Hindlimb muscle (tissue), 1 donor: ENCODE measurements around the gene DHX8. TPM values are rescaled to one million over a fixed set of nuclear protein-coding genes. Genes with fewer than 3 reads are reported as not detected.
"Not testable (repeated sequence)": the region's sequence is repeated elsewhere in the genome, so short reads cannot be mapped to it uniquely, and the experiment has no call there.

Experiments
- DNase-seq: peaks from one replicate; pipeline ENCODE4 v3.0.0-alpha.2; 2013
- polyA plus RNA-seq: library from polyadenylated mRNA; unstranded; fragments of 120-200 nt; gene quantifications from one replicate; pipeline ENCODE4 v1.2.1, GENCODE V29; 2013; ENCODE audit not compliant: insufficient read length

The DHX8 gene
- polyA plus RNA-seq: 27.0 TPM

DNA sequence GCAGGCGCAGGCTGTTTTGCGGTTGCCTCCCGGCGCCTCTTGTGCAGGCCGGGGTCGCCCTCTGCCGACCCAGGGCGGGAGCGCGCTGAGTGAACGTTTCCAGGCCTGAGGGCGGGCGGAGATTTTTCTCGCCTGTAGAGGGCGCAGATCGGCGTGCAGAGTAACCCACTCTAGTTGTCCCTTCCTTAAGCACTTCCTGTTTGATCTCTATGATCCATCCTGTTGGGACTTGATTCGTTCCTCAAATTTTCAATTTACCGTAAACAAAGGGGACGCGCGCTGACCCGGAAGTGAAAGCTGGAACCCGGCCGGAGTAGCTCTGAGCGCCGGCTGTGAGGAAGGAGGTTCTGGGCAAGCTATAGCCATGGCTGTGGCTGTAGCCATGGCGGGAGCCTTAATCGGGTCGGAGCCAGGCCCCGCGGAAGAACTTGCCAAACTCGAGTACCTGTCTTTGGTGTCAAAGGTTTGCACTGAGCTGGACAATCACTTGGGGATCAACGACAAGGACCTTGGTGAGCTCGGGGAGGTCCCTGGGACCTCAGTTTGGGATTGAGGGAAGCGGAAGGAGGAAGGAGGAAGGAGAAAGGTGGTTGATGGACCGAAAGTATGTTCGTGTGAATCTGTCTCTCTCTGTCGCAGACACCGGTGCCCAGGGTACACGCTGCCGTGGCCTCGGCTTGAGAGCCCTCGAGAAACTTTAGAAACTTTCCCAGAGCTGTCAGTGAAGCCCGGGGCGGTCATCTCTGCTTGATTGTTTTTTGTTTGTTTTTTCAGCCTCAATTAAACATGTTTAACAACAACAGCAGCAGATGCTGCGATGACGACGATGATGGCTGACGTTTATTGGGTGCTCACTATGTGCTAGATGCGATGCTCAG lies at the start of gene DHX8:
Gene DHX8 (plus strand): TSS at position 302 of the 878 bp plus-strand sequence. CDS start 63 bp downstream, at position 365.
- peak; percentile 99 for DNase-seq

DNA sequence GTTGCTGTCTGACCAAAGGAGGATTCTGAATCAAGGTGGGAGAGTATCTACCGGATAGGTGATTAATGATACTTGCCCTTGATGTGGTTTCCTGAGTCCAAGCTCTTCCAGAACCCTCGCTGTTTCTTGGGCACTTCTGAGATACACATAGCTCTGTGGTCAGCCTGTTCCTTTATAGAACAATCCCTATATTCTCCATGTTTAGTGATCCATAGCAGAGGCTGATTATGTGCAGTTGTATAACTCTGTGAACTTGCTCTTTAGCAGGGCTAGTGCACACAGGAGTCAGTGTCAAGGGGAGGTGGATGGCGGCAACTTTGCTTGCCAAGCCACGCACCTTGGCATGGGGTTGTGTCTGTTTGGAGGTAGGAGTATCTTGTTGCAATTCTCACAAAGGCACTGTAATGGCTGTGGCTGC lies 48.9 kb upstream of the DHX8 start:
- DNase-seq: no peak

DNA sequence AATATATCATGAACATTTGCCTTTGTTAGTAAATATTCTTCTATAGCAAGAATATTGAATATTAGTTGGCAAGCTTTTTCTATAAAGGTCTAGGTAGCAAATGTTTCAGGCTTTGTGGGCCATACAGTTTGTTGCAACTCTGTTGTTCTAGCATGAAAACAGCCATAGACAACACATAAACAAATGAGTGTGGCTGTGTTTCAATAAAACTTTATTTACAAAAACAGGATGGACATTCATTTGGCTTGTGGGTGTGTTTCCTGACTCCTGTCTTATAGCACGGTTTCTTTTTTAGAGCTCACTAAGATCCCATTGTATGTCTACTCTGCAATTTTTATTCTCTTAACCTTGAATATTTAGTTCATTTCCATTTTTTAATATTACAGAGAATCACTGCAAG lies 46.0 kb upstream of the DHX8 start:
- no peak for DNase-seq

DNA sequence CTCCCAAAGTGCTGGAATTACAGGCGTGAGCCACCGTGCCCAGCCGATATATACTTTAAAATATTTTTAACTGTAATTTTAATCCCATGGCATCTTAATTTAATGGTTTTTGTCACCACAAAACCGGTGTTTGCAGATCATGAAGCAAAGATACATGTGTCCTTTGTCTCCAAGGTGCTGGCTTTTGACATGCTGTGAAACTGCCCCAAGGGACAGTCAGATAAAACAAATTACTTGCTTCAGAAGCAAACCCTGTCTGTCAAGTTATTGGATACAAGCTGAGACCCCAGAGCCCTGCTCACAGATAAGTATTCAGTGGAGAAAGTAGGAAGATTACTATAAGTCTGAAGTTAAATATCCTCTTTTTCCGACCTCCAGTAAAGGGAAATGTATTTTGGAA lies 45.1 kb upstream of the DHX8 start:
- no peak for DNase-seq

DNA sequence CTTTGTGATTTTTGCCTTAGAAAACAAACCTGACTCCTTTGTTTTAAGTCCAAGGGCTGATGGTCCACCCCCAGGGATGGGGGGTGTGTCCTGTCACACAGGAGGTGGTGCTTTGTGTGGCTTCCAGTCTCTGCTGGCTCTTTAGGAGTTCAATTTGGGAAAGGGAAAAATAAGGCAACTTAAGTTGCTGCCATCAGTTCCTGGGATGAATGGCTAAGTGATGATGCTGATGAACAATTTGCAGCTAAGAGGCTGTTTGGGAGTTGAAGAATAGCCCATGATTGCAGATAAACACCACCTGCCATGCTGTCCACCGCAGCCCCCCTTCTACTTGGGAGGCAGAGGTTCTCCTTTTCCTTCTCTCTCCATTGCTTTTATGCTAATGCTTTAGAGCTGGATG lies 44.7 kb upstream of the DHX8 start:
- DNase-seq: no peak

DNA sequence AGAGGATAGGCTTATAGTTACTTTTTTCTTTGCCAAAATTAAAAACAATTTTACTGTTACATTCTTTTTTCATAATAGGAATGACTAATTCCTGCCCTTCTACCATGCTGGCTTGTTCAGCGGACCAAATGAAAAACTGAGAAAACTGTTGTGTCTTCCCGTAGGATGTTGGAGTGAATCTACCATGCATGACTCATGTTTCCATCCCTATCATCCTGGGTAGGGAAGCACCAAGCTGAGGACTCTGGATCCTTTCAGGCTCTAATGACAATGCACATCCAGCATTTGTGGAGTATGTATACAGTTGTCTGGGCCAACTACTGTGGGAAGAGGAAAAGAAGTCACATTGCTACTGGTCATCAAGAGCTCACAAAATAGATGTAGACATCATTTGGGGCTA lies 41.1 kb upstream of the DHX8 start:
- DNase-seq: no peak

DNA sequence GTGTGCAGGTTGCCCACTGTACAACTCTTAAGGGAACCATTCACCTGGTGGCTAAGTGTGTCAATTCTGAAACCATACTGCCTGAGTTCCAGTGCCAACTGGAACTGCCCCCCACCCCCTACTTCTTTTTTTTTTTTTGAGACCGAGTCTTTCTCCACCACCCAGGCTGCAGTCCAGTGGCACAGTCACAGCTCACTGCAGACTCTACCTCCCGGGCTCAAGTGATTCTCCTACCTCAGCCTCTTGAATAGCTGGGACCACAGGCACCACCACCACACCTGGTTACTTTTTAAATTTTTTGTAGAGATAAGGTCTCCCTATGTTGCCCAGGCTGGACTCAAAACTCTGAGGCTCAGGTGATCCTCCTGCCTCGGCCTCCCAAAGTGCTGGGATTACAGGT lies 40.4 kb upstream of the DHX8 start:
- DNase-seq: no peak

DNA sequence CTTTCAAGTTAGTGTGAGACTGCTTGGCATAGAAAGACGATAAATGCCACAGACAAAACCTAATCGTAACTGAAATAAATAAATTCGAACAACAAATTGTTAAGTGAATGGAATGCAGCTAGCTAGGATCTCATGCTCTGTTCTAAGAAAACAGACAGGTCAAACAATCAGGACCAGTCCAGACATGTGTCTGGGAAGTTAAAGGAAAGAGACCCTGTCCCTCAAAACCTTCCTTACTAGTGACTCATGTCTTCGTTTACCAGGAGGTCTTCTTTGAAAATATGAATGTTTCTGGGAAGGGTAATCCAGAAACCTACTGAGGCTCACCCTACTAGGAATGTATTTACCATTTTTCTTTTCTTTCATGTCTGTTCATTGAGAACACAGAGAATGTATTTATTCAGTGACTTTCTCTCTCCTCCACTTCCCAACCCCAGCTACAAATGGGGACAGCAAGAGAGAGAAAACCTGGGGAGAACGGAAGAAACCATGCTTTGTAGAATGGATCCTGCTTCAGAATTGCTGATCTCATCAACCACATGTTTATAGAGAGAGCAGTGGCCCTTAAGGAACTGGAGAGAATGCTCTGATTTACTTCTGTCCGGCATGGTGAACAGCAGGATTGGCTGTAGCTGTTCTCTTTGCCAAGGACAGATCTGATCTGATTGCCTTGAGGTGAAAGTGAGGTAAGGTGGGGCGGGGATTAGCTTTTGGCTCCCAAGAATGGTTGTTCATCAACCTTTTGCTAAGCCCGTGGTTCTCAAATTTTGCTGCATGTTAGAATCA lies 39.4 kb upstream of the DHX8 start:
- DNase-seq: no peak

DNA sequence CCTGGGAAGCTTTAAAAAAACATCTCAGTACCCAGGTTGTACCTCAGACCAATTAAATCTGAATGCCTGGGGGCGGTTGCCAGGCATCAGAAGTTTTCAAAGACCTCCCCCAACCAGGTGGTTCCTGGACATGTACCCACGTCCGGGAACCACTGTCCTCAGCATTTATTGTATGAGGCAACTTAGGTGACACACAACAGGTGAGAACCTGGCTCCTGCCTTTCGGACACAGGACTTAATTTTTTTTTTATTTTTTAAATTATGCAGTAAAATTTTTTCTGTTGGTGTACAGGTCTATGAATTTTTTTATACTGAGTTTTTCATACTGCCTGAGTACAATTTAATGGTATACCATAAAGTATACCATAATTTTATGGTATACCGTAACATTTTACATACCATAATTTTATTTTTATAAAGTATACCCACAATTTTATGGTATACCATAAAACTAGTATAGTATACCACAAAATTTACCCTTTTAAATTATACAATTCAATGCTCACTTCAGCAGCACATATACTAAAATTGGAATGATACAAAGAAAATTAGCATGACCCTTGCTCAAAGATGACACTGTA lies 38.7 kb upstream of the DHX8 start:
- DNase-seq: no peak

DNA sequence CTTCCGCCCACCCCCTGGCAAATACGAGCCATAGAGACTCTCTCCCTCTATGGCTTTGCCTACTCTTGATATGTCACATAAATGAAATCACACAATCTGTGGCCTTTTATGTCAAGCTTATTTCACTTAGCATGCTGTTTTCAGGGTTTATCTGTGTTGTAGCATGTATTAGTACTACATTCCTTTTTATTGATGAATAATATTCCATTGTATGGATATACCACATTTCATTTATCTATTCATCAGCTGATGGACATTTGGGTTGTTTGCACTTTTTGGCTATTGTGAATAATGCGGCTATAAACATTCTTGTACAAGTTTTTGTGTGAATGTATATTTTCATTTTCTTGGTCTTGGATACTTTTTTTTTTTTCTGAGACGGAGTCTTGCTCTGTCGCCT lies 37.0 kb upstream of the DHX8 start:
- no peak for DNase-seq

DNA sequence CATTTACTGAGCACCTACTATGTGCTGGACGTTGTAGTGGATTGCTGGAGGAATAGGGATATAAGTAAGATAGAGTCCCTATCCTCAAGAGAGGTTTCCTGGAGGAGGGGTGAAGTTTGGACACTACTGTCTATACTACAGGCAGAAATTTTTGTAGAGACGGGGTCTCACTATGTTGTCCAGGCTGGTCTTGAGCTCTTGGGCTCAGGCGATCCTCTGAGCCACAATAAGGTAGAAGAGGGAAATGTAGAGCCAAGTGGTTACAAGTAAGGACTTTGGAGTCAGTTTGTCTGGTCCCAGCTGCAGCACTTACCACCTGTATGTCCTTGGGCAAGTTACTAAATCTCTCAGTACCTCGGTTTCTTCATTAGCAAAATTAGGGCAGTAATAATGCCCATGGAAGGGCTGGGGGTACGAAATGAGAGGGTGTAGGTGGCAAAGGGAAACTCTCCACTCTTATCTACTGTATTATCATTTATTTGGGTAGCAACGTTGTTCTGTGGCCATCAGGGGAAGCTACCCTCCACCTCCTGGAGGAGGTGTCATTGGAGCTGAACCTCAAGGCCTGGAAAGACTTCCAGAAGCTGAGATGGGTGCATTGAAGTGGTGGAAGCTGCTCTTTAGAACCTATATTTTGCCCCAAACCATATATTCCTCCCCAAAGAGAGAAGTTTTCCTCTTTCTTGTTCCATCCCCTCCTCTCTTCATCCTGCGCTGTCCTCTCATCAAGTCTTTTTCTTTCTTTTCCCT lies 34.9 kb upstream of the DHX8 start:
- DNase-seq: no peak

DNA sequence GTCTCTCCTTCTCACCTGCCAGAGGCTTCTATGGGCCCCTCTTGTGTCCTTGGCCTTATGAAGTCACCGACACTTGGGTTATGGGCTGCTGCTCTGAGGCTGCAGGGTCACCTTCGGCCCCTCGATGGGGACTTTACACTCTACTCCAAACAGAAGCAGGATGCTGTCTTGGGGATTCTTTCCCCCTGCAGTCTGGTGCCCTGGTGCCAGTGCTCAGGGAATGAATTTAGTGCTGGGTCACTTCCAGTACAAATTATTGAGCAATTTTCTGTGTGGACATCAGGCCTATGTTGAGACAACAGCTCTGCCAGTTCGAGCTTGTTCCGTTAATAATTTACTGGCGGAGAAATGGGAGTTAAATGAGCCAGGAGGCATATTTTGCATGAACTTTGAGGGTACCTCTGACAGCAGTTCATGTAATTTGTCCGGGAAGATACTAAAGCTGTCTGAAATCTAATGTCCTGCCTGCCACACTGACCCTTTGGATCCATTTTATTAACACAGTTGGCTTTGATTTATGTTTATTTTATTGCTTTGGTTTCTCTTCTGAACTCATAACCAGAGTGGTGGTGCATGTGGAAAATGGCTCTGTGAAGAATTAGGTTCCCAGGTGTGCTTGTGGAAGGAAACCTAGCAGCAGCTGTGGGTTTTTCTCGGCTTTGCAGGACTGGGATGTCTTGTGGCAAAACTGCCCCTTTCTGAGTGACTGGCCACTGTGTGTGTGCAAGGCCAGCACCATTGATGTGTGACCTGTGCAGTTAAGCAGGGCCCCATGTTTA lies 34.1 kb upstream of the DHX8 start:
- DNase-seq: no peak

DNA sequence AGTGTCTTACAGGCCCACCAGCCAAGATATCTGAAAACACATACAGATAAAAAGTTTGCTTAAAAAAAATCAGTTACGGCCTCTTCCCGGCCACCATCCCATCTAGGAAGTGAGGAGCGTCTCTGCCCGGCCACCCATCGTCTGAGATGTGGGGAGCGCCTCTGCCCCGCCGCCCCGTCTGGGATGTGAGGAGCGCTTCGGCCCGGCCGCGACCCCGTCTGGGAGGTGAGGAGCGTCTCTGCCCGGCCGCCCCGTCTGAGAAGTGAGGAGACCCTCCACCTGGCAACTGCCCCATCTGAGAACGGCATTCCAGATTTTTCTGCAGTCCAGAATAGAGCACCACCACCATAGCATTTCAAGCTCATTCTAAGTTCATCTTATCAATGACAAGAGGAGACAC lies 33.0 kb upstream of the DHX8 start:
- DNase-seq: not testable (repeated sequence)

DNA sequence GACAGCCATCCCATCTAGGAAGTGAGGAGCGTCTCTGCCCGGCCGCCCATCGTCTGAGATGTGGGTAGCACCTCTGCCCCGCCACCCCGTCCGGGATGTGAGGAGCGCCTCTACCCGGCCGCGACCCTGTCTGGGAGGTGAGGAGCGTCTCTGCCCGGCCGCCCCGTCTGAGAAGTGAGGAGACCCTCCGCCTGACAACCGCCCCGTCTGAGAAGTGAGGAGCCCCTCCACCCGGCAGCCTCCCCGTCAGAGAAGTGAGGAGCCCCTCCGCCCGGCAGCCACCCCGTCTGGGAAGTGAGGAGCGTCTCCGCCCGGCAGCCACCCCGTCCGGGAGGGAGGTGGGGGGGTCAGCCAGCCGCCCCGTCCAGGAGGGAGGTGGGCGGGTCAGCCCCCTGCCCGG lies 32.0 kb upstream of the DHX8 start:
- DNase-seq: not testable (repeated sequence)

DNA sequence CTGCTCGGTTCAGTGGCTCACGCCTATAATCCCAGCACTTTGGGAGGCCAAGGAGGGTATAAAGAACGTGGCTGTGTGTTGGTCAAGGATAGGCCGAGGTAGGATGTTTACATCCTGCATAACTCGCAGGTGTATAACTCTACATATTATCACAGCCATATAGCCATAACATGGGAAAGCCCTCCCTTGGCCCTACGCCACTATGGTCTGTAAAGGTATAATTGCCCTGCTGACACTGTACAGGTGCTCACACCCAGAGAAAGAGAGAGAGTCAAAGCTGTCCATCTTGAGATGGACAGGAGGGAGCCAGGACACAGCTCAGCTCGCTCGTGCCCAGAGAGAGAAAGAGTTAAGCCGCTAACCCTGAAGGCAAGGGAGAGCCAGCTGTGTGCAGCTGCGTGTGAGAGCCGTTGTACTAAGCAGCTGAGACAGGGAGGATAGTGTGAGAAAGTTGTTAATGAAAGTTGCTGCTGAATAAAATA lies 30.4 kb upstream of the DHX8 start:
- peak; percentile 41 for DNase-seq

DNA sequence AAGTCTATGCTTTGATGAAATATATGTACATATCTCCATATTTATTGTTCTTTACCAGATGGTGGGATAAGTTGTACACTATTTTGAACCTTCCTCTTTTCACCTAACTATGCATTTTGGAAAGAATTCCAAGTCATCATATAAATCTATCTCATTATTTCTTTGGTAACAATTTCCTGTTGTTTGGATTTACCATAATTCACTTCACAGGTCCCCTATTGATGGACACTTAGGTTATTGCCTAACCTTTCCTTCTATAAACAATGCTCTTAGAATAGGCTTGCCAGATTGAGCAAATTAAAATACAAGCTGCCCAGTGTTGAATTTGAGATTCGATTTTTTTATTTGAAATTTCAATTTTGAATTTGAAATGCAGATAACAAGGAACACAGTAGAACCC lies 28.9 kb upstream of the DHX8 start:
- DNase-seq: no peak

DNA sequence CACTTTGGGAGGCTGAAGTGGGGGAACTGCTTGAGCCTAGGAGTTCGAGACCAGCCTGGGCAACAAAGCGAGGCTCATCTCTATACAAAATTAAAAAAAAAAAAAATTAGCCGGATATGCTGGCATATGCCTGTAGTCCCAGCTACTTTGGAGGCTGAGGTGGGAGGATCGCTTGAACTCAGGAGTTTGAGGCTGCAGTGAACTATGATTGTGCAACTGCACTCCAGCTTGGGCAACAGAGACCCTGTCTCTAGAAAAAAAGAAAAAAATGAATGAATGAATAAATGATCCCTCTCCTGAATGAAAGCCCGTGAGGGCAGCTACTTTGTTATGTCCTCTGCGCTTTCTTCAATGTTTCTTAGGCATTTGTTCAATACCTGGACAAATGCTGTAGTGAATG lies 27.7 kb upstream of the DHX8 start:
- no peak for DNase-seq

DNA sequence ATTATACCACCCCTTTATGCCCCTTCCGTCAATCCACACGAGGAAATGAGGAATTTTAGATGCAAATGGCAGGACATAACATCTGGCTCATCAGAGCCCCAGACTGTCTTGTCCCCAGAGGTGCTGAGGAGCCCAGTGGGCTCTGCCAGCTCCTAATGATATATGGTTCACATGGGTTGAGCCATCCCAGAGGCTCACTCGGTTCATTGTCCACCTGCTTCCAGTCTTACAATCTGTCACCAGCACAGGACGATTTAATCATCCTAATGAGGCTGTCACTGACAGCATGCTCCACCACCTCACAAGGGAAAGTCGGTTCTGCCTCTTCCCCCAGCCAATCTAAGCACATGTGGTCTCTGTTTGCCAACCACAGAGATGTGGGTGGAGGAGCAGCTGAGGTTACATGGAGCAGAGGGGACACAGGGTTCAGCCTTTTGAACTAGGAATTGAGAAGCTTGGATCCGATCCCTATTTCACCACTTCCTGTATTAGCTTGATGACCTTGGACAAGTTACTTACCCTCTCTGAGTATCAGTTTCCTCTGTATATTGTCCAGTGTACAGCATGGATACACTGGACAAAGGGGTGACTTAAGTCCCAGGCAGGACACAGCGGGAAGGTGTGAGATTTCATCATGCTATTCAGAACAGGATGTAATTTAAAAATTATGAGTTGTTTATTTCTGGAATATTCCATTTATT lies 27.0 kb upstream of the DHX8 start:
- no peak for DNase-seq

DNA sequence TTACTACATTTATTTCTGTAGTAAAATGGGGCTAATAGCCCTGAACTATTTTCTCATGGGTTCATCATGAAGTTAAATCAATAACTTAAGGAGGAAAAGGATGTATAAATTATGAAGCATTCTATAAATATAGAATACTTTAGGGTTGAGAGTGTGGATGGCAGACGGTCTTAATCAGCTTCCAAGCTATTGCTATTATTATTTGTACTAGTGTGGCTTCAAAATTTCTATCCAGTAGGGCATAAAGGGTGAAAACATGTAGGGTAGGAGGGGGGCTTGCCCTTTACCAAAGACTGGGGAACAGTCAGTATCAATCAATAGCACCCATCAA lies 26.4 kb upstream of the DHX8 start:
- no peak for DNase-seq

DNA sequence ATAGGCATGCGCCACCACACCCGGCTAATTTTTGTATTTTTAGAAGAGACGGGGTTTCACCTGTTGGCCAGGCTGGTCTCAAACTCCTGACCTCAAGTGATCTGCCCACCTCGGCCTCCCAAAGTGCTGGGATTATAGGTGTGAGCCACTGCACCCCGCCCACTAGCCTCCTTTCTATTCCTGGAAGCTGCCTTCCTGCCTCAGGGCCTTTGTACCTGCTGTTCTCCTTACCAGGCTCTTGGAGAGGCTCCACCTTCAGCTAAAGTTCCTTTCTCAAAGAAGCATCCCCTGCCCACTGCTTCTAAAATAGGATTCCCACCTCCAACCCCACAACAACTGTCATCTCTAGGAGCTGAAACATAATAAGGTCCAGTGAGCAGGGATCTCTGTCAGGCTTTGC lies 23.9 kb upstream of the DHX8 start:
- not testable (repeated sequence) for DNase-seq

DNA sequence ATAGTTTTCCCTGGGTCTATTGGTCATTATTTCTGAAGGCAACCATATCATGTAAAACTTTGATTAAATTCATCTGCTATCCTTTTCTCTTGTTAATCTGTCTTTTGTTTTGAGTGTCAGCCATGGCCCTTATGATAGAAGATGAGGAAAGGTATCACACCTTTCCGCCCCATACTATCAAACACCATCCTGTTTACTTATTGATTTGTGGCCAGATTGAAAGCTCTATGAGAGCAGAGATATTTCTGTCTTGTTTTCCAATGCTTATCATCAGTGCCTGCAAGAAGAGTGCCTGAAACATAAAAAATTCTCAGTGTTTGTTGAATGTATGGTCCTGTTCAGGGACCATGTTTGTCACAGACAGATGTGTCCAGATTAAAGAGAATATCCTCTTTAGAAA lies 22.6 kb upstream of the DHX8 start:
- DNase-seq: no peak
